Fibroblast of lung (primary cell): ENCODE measurements around the gene RAP1GAP. TPM values are rescaled to one million over a fixed set of nuclear protein-coding genes. Genes with fewer than 3 reads are reported as not detected.

Source experiments
- DNase-seq, 2 donors: peaks; one replicate each; pipeline versions ENCODE4 v3.0.0 to v3.0.0-alpha.2; 2010; ENCODE audit warnings: low read depth in 2 of 2
- H2AFZ ChIP-seq: 2 replicates; pipeline ENCODE4 v1.5.1; 2012; ENCODE audit warnings: low read length, control low read depth, inconsistent platforms
- H3K27ac ChIP-seq: 2 replicates; pipeline ENCODE4 v1.5.1; 2011; ENCODE audit warnings: low read length, control low read depth; ENCODE audit not compliant: insufficient read depth
- H3K27me3 ChIP-seq: 2 replicates; pipeline ENCODE4 v1.5.1; 2011; ENCODE audit warnings: mild to moderate bottlenecking, low read length; ENCODE audit not compliant: control insufficient read depth, insufficient read depth
- H3K36me3 ChIP-seq: 2 replicates; pipeline ENCODE4 v1.5.1; 2011; ENCODE audit warnings: low read length; ENCODE audit not compliant: control insufficient read depth, insufficient read depth
- H3K4me1 ChIP-seq: 2 replicates; pipeline ENCODE4 v1.5.1; 2011; ENCODE audit warnings: low read length; ENCODE audit not compliant: control insufficient read depth, insufficient read depth; ENCODE audit errors: extremely low read depth
- H3K4me2 ChIP-seq: 2 replicates; pipeline ENCODE4 v1.5.1; 2011; ENCODE audit warnings: low read length, control low read depth; ENCODE audit not compliant: insufficient read depth; ENCODE audit errors: extremely low read depth
- H3K4me3 ChIP-seq, 4 experiments: fragments of 200-600 bp in 1 of 4; sonication (generic) in 1 of 4; replicated peaks in 1 of 4; 2 replicates each; pipeline ENCODE4 v1.5.1; 2011 to 2016; ENCODE audit warnings: low read length in 4 of 4, low read depth in 3 of 4, mild to moderate bottlenecking in 3 of 4, control low read depth in 2 of 4, inconsistent platforms in 1 of 4, mixed read lengths in 1 of 4; ENCODE audit not compliant: insufficient read depth in 1 of 4; ENCODE audit errors: control extremely low read depth in 1 of 4
- H3K79me2 ChIP-seq: 2 replicates; pipeline ENCODE4 v1.5.1; 2012; ENCODE audit warnings: mild to moderate bottlenecking, low read length, inconsistent platforms; ENCODE audit not compliant: control insufficient read depth, insufficient read depth
- H3K9ac ChIP-seq: 2 replicates; pipeline ENCODE4 v1.5.1; 2011; ENCODE audit warnings: mild to moderate bottlenecking, low read length, control low read depth; ENCODE audit not compliant: insufficient read depth
- H3K9me3 ChIP-seq: 2 replicates; pipeline ENCODE4 v1.5.1; 2012; ENCODE audit warnings: low read depth, low read length; ENCODE audit not compliant: control insufficient read depth, insufficient read depth
- H4K20me1 ChIP-seq: 2 replicates; pipeline ENCODE4 v1.5.1; 2011; ENCODE audit warnings: low read length; ENCODE audit not compliant: control insufficient read depth, insufficient read depth; ENCODE audit errors: extremely low read depth
- CTCF ChIP-seq, 2 donors: IDR thresholded peaks in 1 of 2; conservative IDR thresholded peaks in 1 of 2; 1 replicate in 1 of 2; 2 replicates in 1 of 2; pipeline ENCODE4 v1.5.1; 2011 to 2012; ENCODE audit warnings: low read length in 2 of 2, control low read depth in 1 of 2, inconsistent platforms in 1 of 2, low read depth in 1 of 2, mild to moderate bottlenecking in 1 of 2
- EZH2 ChIP-seq: IDR thresholded peaks from 2 replicates; pipeline ENCODE4 v1.5.1; 2012; ENCODE audit warnings: low read length, control low read depth, mild to moderate bottlenecking; ENCODE audit errors: missing control alignments
- polyA plus RNA-seq, 2 donors: library from polyadenylated mRNA; depleted of rRNA in 1 of 2; stranded (reverse) in 1 of 2; unstranded in 1 of 2; fragments of >200 nt; gene quantifications; 2 replicates each; pipeline ENCODE4 v1.2.1, GENCODE V29; 2011 to 2012; ENCODE audit warnings: missing spikeins in 1 of 2
- total RNA-seq: library from RNA; depleted of rRNA; stranded (reverse); fragments of >200 nt; gene quantifications from 2 replicates; pipeline ENCODE4 v1.2.1, GENCODE V29; 2014

Gene RAP1GAP
- total and polyA plus RNA-seq, 2 donors (not counting 1 experiment from before 2014, with no cell fraction given): under 0.01 to 0.05 TPM

GRCh38 chr1:21585037-21585436, 84.1 kb downstream of the RAP1GAP start:
- H3K36me3 ChIP-seq: no peaks in the 10 kb centered on the region
- no peaks in the 10 kb centered on the region for H3K9me3 ChIP-seq
- no peak overlapping the region for H3K27ac ChIP-seq
- H3K4me2 ChIP-seq: no peak overlapping the region
- no peak overlapping the region for H3K9ac ChIP-seq
- H3K4me1 ChIP-seq: peaks cover 4% of the 10 kb centered on the region
- H3K79me2 ChIP-seq: no peaks in the 10 kb centered on the region
- peaks cover 8% of the 10 kb centered on the region for H3K27me3 ChIP-seq
- H2AFZ ChIP-seq: no peak overlapping the region
- TF ChIP-seq CTCF (conservative IDR thresholded peaks at IDR 0.05 in 1 of 2, IDR thresholded peaks at IDR 0.05 in 1 of 2; ENCODE audit: low read depth in 1 of 2, low read length in 2 of 2) (no peak), EZH2 (no peak)
- no peak overlapping the region for H3K4me3 ChIP-seq
- no peaks in the 10 kb centered on the region for H4K20me1 ChIP-seq
- DNase-seq: peak in 1 of 2 donors; percentile 8

GRCh38 chr1:21584096-21584495, 85.1 kb downstream of the RAP1GAP start:
- TF ChIP-seq CTCF (conservative IDR thresholded peaks at IDR 0.05 in 1 of 2, IDR thresholded peaks at IDR 0.05 in 1 of 2; ENCODE audit: low read depth in 1 of 2, low read length in 2 of 2): no peak
- TF ChIP-seq EZH2: no peak
- Histone ChIP-seq H3K9me3 (no peaks in the 10 kb centered on the region), H2AFZ (no peak overlapping the region), H3K4me2 (no peak overlapping the region), H3K4me1 (peaks cover 4% of the 10 kb centered on the region), H3K27ac (no peak overlapping the region), H4K20me1 (no peaks in the 10 kb centered on the region), H3K27me3 (peaks cover 8% of the 10 kb centered on the region), H3K36me3 (no peaks in the 10 kb centered on the region), H3K4me3 (no peak overlapping the region), H3K9ac (no peak overlapping the region), H3K79me2 (no peaks in the 10 kb centered on the region)
- DNase-seq: no peak

GRCh38 chr1:21579791-21580190, 89.4 kb downstream of the RAP1GAP start:
- Histone ChIP-seq H3K9ac (no peak overlapping the region), H3K4me3 (no peak overlapping the region), H2AFZ (no peak overlapping the region), H4K20me1 (no peaks in the 10 kb centered on the region), H3K27ac (no peak overlapping the region), H3K79me2 (no peaks in the 10 kb centered on the region), H3K27me3 (peaks cover 8% of the 10 kb centered on the region), H3K4me2 (no peak overlapping the region), H3K4me1 (no peaks in the 10 kb centered on the region), H3K9me3 (no peaks in the 10 kb centered on the region), H3K36me3 (no peaks in the 10 kb centered on the region)
- TF ChIP-seq CTCF (conservative IDR thresholded peaks at IDR 0.05 in 1 of 2, IDR thresholded peaks at IDR 0.05 in 1 of 2; ENCODE audit: low read depth in 1 of 2, low read length in 2 of 2) (no peak), EZH2 (no peak)
- no peak for DNase-seq
